ENCODE results near the gene UNCX.

UNCX gene

DNA sequence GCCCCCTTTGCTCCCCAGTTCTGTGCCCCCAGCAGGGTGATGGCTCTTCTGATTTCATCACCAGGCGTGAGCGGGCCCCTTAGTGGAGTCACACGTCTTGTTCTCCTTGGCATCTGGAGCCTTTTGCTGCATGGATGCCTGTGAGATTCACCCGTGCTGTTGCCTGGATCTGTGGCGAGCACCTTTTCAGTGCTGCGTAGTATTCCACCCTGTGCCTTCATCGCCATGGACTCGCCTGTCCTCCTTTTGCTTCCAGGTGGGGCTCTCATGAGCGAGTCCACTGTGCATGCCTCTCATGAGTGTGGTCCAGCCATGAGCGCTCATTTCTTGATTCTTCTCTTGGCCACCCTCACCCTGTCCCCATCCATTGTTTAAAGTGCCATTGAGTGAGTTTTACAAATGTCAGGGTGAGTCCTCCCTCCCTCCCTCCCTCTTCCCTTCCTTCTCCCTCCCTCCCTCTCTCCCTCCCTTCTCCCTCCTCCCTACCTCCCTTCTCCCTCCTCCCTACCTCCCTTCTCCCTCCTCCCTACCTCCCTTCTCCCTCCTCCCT is 44.0 kb downstream of the UNCX start:
- TF ChIP-seq GATA2 (IDR thresholded peaks at IDR 0.05; ENCODE audit: low read depth, low read length) (no peak), GATA3 (IDR thresholded peaks at IDR 0.05; ENCODE audit: low read depth, low read length) (no peak)

DNA sequence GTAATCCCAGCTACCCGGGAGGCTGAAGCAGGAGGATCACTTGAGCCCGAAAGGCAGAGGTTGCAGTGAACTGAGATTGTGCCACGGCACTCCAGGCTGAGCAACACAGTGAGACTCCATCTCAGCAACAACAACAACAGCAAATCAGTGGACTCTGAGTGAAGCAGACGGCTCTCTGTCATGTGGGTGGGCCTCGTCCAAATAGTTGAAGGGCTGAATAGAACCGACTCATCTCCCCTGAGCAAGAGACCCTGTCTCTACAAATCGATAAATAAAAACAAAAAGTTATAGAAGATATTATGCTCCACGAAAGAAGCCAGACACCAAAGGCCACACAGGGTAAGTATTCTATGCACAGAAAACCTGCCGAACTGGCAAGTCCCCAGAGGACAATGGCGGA is 45.9 kb downstream of the UNCX start:
- TF ChIP-seq GATA3 (IDR thresholded peaks at IDR 0.05; ENCODE audit: low read depth, low read length) (no peak), GATA2 (IDR thresholded peaks at IDR 0.05; ENCODE audit: low read depth, low read length) (no peak)

DNA sequence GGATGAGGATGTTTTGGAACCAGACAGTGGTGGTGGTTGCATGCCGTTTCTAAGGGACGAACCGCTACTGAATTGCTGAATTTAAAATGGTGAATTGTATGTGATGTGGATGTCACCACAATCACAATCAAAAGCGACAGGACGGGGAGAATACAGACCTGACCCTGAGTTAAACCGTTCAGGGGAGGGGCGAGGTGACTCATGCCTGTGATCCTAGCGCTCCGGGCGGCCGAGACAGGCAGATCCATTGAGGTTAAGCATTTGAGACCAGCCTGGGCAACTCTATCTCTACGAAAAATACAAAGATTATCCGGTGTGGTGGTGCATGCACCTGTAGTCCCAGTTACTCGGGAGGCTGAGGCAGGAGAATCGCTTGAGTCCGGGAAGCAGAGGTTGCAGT is 46.4 kb downstream of the UNCX start:
- TF ChIP-seq GATA3 (IDR thresholded peaks at IDR 0.05; ENCODE audit: low read depth, low read length) (no peak), GATA2 (IDR thresholded peaks at IDR 0.05; ENCODE audit: low read depth, low read length) (no peak)

DNA sequence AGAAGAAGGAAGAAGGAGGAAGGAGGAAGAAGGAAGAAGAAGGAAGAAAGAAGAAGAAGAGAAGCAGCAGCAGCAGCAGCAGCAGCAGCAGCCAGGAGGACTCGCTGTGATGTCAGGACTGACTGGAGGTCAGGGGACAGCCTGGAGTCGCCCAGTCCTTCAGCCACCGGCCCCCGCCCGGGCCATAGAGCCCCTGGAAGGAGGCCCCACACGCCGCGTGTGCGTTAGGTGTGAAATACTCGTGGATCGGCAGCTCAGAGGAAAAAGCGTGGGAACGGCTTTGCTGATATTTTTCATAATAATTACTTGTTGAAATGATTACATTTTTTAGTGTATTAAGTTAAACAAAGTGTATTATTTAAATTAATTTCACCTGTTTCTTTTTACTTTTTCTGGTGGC is 48.4 kb downstream of the UNCX start:
- no peak for TF ChIP-seq GATA3 (IDR thresholded peaks at IDR 0.05; ENCODE audit: low read depth, low read length)
- TF ChIP-seq GATA2 (IDR thresholded peaks at IDR 0.05; ENCODE audit: low read depth, low read length) = no peak

DNA sequence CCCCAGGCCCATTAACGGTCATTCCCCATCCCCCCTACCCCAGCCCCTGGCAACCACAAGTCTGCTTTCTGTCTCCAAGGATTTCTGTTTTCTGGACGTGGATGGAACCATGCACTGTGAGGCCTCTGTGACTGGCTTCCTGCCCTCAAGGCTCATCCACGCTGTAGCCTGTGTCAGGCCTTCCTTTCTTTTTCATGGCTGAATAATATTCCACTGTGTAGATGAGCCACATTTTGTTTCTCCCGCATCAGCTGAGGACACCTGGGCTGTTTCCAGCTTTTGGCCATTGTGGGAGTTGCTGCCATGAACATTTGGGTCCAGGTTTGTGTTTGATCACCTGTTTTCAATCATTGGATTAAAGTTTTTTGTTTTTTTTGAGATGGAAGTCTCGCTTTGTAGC is 50.0 kb downstream of the UNCX start:
- TF ChIP-seq GATA3 (IDR thresholded peaks at IDR 0.05; ENCODE audit: low read depth, low read length) (no peak), GATA2 (IDR thresholded peaks at IDR 0.05; ENCODE audit: low read depth, low read length) (no peak)

DNA sequence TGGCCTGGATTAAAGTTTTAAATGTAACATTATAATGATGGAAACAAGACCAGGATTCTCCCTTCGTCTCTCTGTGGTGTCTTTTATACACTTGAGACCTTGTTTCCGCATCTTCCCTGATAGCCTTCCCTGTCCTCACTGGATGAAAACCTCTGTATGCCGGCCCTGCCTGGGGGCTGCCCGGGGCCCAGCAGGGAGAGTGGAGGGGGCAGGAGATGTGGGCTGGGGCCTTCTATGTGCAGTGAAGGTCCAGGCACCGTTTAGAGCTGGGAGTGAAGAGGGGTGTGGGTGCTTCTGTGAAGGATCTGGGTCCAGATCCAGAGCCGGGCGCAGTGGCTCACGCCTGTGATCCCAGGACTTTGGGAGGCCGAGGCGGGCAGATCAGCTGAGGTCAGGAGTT is 50.7 kb downstream of the UNCX start:
- TF ChIP-seq GATA3 (IDR thresholded peaks at IDR 0.05; ENCODE audit: low read depth, low read length) (no peak), GATA2 (IDR thresholded peaks at IDR 0.05; ENCODE audit: low read depth, low read length) (no peak)

DNA sequence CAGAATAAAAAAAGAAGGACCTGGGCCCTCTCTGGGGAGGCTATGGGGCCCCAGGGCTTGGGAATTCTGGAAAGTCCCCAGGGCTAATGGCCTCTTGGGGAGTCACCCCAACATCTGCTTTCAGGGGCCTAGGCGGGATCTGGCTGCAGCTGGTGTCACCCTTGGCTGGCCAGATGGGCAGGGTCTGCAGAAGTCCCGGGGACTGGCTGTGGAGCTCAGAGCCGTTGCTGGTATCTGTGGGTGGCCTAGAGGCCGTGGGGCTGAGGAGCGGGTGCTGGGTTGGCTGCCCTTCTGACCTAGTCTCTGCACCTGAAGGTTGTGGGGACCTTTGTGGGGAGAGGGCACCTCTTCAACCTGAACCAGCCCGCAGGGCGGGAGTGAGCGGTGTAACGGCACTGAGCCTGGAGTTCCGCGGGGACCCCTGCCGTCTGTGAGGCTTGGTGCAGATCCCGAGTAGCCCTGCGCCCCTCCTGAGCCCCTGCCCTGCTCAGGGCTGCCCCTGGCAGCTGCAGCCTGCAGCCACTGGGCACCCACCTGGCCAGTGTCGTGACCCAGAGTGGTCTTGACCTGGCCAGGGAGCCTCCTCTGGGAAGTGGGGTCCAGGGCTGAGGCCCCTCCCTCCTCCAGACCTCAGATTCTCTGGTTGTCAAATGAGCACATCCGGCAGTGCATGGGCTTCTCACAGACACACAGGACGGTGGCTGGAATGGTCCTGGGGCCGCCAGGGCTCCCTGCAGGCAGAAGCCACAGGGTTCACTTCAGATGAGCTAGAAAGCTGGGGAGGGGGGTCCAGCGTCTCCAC is 51.5 kb downstream of the UNCX start:
- TF ChIP-seq GATA3 (IDR thresholded peaks at IDR 0.05; ENCODE audit: low read depth, low read length) = no peak
- TF ChIP-seq GATA2 (IDR thresholded peaks at IDR 0.05; ENCODE audit: low read depth, low read length) = no peak

DNA sequence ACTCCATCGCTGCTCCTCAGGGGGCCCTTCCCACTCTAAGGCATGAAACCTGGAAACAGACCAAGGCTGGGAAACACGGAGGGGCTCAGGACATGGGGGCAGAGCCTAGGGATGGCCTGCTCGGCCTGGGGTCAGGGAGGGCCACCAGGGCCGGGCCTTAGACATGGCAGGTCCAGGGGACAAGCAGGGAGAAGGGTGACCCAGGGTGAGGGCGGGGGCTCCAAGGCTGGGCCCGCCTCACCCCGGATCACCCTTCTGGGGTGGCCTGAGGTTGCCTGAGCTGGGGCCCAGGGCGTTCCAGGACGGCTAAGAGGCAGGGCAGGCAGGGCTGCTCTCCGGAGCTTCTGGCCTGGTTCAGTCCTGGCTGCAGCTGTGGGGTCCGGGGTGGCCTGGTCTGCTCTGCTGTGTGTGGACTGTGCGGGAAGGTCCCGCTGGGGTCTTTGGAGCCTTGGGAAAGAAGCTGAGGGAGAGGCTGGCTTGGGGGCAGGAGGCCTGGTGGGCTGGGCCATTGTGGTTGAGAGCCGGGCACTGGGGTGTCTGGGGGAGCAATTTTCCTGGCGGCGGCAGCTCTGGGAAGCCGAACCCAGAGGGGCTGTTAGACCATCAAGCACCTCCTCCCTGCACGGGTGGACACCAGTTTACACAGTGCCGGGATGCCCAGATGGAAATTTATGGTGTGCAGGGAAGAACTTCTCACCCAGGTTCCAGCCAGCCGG is 52.2 kb downstream of the UNCX start:
- TF ChIP-seq GATA2 (IDR thresholded peaks at IDR 0.05; ENCODE audit: low read depth, low read length) = no peak
- no peak for TF ChIP-seq GATA3 (IDR thresholded peaks at IDR 0.05; ENCODE audit: low read depth, low read length)

DNA sequence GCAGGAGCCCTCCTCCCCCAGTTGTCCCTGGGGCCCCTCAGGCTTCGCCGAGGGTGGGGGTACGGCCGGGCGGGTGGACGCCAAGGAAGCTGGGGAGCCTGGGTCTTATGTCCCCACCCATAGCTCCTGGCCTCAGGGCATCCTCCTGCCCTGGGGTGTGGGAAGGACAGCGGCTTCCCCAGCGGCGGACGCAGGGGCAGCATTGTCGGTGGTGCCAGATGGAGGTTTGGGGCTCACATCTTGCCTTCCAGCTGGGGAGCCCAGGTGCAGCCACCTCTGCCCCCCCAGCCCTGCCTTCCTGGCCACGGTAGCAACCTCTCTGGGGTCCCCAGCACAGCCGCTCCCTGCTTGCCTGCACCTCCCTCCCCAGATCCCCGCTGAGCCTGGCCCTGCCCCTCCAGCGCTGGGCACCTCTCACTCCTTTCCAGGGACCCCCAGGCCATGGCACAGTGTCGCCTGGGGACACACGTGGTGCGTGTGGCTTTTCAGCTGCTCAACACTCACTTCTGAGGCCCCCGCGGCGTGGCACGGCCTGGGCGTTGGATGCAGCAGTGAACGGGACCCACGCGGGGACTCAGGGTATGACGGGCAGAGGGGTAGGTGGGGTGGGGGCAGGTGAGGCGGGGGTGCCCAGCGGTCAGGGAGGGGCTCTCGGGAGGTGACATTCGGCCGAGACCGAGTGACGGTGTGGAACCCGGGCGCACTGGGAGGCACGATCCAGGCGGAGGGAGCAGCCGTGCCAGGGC is 53.1 kb downstream of the UNCX start:
- no peak for TF ChIP-seq GATA2 (IDR thresholded peaks at IDR 0.05; ENCODE audit: low read depth, low read length)
- no peak for TF ChIP-seq GATA3 (IDR thresholded peaks at IDR 0.05; ENCODE audit: low read depth, low read length)
